Mammary microvascular endothelial cell (primary cell): ENCODE results near the gene PLAA. TPM values are rescaled to one million over a fixed set of nuclear protein-coding genes. Genes with fewer than 3 reads are reported as not detected.

ENCODE experiments used
- total RNA-seq: library from RNA; depleted of rRNA; stranded (reverse); fragments of >200 nt; gene quantifications from 2 replicates; pipeline ENCODE4 v1.2.3, GENCODE V29; 2015

PLAA gene
- 24.0 and 33.3 TPM in 2 replicates for total RNA-seq

DNA sequence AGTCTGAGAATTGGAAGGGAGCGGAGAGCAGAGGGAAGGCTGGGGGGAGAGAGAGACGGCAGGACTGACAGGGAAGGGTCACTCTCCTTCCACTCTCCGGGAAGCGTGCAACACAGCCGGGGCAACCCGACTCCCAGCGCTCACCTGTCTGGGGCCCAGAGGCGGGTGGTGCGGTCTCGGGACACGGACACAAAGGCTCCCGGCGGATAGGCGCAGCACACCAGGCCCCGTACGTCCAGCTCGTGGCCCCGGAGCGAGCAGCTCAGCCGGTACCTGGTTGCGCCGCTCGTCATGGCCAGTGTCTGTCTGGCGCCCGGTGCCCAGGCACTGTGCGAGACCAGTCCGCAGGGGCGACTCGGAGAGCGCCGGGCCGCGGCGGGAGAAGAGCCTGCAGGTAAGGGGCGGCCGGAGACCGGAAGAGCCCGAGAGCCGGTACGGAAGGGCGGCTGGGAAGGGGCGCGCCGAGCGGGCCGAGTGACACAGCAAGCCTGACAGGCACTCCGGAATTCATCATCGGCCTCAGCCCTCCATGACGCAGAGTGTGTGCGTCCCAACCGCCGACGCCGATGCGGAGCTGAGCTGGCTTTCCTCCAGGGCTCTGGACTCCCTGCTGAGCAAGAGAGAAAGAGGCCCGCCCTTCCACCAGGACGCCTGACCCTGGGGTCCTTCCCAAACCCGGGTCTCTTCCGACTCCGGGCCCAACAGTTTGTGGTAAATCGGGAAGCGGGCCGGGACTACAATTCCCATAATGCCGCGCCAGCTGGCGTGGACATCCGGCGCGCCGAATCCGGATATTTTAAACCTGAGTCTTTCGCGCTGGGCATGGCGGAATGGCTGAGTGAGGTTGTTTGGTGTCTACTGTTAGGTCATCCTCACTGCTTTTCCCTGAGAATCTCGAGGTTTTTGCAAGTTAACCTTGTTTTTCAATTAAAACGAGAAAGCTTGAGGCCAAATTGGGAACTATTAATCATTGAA is at the start of gene PLAA:
TSS of gene PLAA (minus strand) at position 490 of the 975 bp plus-strand sequence. CDS start at position 293, 197 bp downstream.

DNA sequence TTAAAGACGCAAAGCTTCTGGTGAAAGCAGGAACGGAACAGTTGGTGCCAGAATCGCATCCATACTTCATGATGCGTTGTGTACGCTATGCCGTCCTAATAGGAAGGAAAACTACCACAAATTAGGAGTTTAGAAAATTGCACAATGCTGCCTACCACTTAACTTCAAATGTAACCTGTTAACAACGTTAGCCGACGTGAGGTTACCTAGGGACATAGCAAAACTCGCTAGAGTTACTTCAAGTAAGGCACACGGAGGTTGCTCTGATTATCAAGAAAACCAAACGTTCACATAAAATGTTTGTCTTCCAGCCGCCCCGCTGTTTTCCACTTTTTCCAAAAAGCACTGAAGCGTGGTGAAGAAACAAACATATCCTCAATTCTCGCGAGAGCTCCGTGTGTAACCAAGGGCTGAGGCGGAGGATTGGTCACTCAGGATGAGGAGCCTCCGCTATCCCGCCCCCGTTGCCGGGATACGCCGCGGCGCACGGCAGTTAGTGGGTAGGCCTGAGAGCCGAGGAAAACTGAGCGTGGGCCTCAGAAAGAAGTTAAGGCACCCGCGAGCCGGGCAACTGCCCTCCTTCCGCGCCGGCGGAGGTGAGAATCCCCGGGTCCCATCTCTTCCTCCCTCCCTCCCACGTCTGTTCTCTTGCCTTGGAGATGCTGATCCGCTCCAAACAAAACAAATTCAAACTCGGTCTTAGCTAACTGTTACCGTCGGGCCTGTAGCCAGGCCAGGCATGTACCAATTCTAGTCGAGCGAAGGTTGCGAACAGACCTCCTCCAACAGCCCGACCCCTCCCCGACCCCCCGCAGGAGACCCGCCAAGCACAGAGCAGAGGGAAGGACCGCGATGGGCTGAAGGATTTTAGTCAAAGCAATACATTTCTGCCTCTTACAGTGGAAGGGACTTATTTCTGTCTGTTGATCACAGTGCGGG is 9.1 kb upstream of the PLAA start, which contains the start of gene IFT74:
TSS of gene IFT74 (plus strand) at position 492 of the 939 bp plus-strand sequence. CDS start 5,556 bp downstream, outside the sequence.

DNA sequence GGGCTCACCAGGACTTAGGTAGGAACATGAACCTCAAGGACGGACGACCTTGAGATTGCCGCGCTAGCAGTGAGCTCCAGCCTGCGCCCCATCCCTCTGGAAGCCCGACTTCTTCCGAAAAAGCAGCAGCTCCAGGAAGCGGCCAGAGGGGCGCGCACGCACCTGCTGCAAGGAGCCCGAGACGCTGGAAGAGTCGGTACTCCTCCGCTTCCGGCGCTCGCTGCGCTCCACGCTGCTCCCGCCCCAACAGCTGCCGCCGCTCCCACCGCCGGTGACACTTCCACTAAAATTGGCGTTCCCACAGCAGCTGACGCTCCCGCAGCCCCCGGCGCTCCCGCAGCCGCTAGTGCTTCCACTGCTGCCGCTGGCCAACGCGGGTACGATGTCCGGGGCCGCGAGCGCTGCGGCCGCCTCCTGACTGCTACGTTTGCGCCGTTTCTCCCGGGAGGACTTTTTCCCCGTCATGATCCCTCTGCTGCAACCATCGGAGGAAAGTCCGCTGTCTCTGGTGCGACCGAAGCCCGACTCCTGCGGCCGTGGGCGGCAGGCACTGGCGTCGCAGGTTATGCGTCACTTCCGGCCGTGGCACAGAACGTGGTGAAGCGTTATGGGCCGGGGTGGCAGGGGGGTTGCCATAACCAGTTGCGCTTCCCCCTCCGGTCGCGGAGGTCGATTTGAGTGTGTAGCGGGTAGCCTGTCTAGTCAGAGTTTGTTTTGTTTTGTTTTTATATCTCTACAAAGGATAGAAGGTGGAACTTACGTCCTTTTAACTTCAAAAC is 54.6 kb downstream of the PLAA start, which contains the start of gene CAAP1:
TSS of gene CAAP1 (minus strand) at position 552 of the 779 bp plus-strand sequence. CDS start at position 465, 87 bp downstream.

Other genes starting within 250 kb of the PLAA start
- 11.3 and 19.1 TPM in 2 replicates for gene CAAP1, start 54.4 kb downstream of the PLAA start, total RNA-seq
- gene IFT74, start 9.2 kb upstream of the PLAA start, total RNA-seq, result 6.6 and 10.2 TPM in 2 replicates
- not detected in 2 replicates for gene LRRC19, start 58.4 kb upstream of the PLAA start, total RNA-seq
- 77.0 and 79.5 TPM in 2 replicates for gene TEK, start 162.0 kb upstream of the PLAA start, total RNA-seq